Measurements from ENCODE around the gene UBALD1. TPM values are rescaled to one million over a fixed set of nuclear protein-coding genes. Genes with fewer than 3 reads are reported as not detected.
A peak's percentile ranks its signal among the peaks of the same experiment; 100 is the strongest.
"Not testable (repeated sequence)": the region's sequence is repeated elsewhere in the genome, so short reads cannot be mapped to it uniquely, and the experiment has no call there.

The UBALD1 gene
- total RNA-seq, 1 donor from 2014 or later: 13.4 TPM

- no peak for DNase-seq
Observed at GRCh38 chr16:4593086-4593485, 21.6 kb downstream of the UBALD1 start.

DNA sequence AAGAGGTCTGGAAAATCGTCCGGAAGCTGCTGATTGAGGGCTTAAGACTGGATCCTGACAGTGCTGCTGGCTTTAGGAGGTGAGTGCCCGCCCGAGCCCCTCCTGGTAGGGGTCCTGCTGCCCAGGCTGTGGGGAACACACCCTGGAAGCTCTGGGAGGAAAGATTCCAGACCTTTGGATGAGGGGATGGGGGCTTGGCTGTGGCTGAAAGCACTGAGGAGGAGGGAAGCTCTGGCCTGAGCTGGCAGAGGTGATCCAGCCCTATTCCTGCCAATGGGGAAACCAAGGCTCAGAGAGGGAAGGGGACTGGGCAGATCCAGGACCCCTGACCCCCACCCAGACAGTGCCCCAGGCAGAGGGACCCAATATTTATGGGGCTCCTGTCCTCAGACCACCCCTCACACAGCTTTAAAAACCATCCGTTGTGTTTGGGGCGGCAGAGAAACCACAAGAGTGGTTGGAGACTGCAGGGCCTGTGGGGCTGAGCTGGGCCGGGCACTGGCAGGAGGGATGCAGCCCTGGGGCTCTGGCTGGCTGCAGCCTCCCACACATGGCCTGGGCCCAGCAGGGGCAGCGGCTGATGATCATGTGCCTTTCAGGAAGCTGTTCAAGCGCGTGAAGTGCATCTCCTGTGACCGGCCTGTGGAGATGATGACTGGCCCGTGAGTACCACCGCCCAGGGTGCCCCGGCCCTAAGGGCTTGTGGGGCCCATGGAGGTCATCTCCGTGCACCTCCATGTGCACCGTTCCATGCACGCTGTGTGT lies 22.8 kb downstream of the UBALD1 start:
- DNase-seq: no peak

GRCh38 chr16:4591191-4591590 lies 23.5 kb downstream of the UBALD1 start:
- no peak for DNase-seq

DNA sequence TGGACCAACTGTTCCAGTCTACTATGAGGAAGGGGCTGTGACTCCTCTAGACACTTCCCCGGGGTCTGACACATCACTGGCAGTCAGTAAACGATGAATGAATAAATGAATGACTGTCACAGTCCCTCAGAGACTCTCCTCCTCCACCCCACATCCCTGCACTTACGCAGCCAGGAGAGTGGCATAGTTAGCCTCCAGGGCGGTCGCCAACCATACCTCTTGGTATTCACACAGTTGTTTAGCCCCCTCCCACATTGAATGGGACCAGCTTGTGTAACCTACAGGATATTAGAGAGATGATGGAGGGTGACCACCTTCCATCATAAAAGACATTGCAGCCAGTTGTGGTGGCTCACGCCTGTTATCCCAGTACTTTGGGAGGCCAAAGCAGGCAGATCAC lies 25.7 kb downstream of the UBALD1 start:
- no peak for DNase-seq

GRCh38 chr16:4588386-4588785 lies 26.3 kb downstream of the UBALD1 start:
- no peak for DNase-seq

- no peak for DNase-seq
Observed at GRCh38 chr16:4586291-4586690, 28.4 kb downstream of the UBALD1 start.

DNA sequence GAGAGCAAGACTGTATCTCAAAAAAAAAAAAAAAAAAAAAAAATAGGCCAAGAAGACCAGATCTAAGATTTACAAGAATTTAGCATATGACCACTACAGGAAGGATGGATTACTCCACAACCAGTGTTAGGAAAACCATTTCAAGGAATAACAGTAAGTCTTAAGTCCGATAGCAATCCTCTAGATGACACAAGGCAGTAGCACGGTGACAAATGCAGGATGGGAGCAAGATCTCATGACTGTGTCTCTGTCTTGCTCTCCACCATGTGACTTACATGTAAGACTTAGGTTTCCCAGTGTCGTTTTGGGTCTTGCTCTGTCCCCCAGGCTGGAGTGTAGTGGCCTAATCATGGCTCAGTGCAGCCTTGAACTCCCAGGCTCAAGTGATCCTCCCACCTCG lies 30.8 kb downstream of the UBALD1 start:
- no peak for DNase-seq

GRCh38 chr16:4580250-4580649 lies 34.4 kb downstream of the UBALD1 start:
- DNase-seq: no peak

GRCh38 chr16:4578961-4579530 lies 35.6 kb downstream of the UBALD1 start:
- no peak for DNase-seq

DNA sequence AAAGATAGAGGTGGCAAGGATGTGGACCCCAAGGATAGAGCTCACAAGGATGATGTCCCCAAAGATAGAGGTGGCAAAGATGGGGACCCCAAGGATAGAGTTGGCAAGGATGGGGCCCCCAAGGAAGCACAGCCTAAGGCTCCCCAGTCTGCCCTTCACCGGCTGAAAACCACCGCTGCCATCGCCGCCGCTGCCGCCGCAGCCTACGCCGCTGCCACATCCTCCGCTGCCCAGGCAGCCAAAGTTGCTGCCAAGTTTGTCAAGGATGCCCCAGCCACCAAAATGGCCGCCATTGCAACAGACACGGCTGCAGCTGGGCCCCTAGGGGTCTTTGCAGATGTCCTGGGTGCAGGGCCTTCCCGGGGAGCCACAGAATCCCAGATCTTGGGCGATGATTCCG lies 38.7 kb downstream of the UBALD1 start:
- no peak for DNase-seq

GRCh38 chr16:4574919-4575705 lies 39.6 kb downstream of the UBALD1 start:
- DNase-seq: peak; percentile 6

DNA sequence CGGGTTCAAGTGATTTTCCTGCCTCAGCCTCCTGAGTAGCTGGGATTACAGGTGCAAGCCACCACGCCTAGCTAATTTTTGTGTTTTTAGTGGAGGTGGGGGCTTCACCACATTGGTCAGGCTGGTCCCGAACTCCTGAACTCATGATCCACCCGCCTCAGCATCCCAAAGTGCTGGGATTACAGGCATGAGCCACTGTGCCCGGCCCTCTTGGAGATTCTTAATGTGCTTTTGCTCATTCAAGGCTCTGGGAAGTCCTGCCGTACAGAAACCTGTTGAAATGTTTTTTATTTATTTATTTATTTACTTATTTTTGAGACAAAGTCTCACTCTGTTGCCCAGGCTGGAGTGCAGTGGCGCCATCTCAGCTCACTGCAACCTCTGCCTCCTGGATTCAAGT lies 40.8 kb downstream of the UBALD1 start:
- DNase-seq: not testable (repeated sequence)

DNA sequence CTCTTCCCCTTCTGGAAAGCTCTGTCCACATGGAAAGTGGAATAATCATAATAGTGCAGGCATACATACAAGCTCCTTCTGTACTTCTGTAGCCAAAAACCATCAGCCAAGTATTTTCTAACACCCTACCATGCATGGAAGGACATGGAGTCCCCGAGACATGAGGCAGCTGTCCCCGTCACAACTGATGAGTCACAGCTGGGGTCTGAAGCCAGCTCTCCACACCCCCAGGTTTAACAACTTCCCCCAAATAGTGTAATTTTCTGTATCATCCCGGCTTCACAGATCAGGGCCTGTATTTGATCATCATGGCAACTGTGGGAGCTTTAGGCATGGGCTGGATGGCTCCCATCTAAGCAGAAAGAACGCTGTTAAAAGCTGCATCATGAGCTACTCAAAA lies 42.0 kb downstream of the UBALD1 start:
- no peak for DNase-seq

GRCh38 chr16:4570688-4571321 lies 43.9 kb downstream of the UBALD1 start:
- no peak for DNase-seq

GRCh38 chr16:4570086-4570485 lies 44.6 kb downstream of the UBALD1 start:
- no peak for DNase-seq

GRCh38 chr16:4566144-4566543 lies 48.5 kb downstream of the UBALD1 start:
- DNase-seq: no peak

GRCh38 chr16:4564661-4565267 lies 49.9 kb downstream of the UBALD1 start:
- DNase-seq: no peak

DNA sequence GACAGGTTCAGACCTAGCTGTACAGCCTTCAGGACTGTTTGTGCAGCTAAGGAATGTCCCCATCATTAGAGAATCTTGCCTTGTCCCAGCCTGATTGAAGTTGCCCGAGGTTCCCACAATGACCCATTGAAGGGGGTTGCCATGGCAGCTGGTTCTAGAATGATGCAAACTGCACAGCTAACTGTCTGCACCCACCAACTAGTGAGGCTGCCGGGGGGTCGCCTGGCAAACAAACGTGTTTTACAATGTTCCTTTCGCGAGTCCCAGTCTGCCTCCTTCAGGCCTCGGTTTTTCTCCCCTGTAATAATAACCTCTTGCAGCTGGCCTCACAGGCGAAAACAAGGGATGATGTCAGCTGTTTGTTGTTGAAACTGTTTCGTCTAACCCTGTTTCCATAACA lies 53.1 kb downstream of the UBALD1 start:
- no peak for DNase-seq
